RPMI8226 (cell line): ENCODE data around the gene ZNF526.

Source experiments
- DNase-seq: peaks from one replicate; pipeline ENCODE4 v3.0.0-alpha.2; 2015

Gene ZNF526

GRCh38 chr19:42224940-42225717 lies 5.0 kb downstream of the ZNF526 start:
- DNase-seq: no peak

GRCh38 chr19:42225718-42226292 lies 5.7 kb downstream of the ZNF526 start:
- no peak for DNase-seq

GRCh38 chr19:42226886-42227285 lies 6.8 kb downstream of the ZNF526 start:
- DNase-seq: no peak

GRCh38 chr19:42228641-42229040 lies 8.5 kb downstream of the ZNF526 start:
- DNase-seq: no peak

GRCh38 chr19:42229301-42229854 lies 9.3 kb downstream of the ZNF526 start:
- no peak for DNase-seq

GRCh38 chr19:42229855-42230351 lies 9.8 kb downstream of the ZNF526 start:
- DNase-seq: no peak

GRCh38 chr19:42230571-42230970 lies 10.5 kb downstream of the ZNF526 start:
- no peak for DNase-seq

GRCh38 chr19:42232435-42232834 lies 12.3 kb downstream of the ZNF526 start:
- no peak for DNase-seq

GRCh38 chr19:42233106-42233505 lies 13.0 kb downstream of the ZNF526 start:
- DNase-seq: no peak

- DNase-seq: no peak
These were observed 13.7 kb downstream of the ZNF526 start for GRCh38 chr19:42233678-42234292.

GRCh38 chr19:42234364-42234763 lies 14.3 kb downstream of the ZNF526 start:
- no peak for DNase-seq

- DNase-seq: no peak
These were observed 15.1 kb downstream of the ZNF526 start for GRCh38 chr19:42235181-42235580.

- no peak for DNase-seq
These were observed 19.6 kb downstream of the ZNF526 start for GRCh38 chr19:42239544-42240220.

GRCh38 chr19:42241279-42241678 lies 21.2 kb downstream of the ZNF526 start:
- DNase-seq: no peak

- no peak for DNase-seq
These were observed 22.0 kb downstream of the ZNF526 start for GRCh38 chr19:42242069-42242511.

GRCh38 chr19:42242512-42243409 lies 22.6 kb downstream of the ZNF526 start, which contains the start of gene GSK3A:
TSS of gene GSK3A (minus strand) at chr19:42242602. CDS start at chr19:42242465, 137 bp downstream.
- DNase-seq: peak; percentile 95

GRCh38 chr19:42244347-42245220 lies 24.5 kb downstream of the ZNF526 start:
- DNase-seq: peak; percentile 91

- DNase-seq: no peak
These were observed 25.1 kb downstream of the ZNF526 start for GRCh38 chr19:42245231-42245630.

GRCh38 chr19:42246143-42246921 lies 26.2 kb downstream of the ZNF526 start:
- DNase-seq: no peak
